Lower leg skin (tissue), 3 donors: ENCODE data around the gene ERN2.

ENCODE experiments used
- CTCF ChIP-seq, 3 donors: fragments of 450-650 bp; IDR thresholded peaks; one replicate each; pipeline ENCODE4 v1.5.1; 2016; ENCODE audit warnings: antibody characterized with exemption in 3 of 3, mild to moderate bottlenecking in 3 of 3, moderate library complexity in 2 of 3
- POLR2A ChIP-seq, 2 donors: fragments of 450-650 bp; IDR thresholded peaks; one replicate each; pipeline ENCODE4 v1.6.1; 2016 to 2017; ENCODE audit warnings: antibody characterized with exemption in 2 of 2, mild to moderate bottlenecking in 1 of 2, moderate library complexity in 1 of 2

- TF ChIP-seq CTCF (IDR thresholded peaks at IDR 0.05) (no peak), POLR2A (IDR thresholded peaks at IDR 0.05) (no peak)
Measured at GRCh38 chr16:23694644-23695373, 18.2 kb downstream of the ERN2 start.
